Measurements from ENCODE around the gene PANX2.
"Not testable (repeated sequence)": the region's sequence is repeated elsewhere in the genome, so short reads cannot be mapped to it uniquely, and the experiment has no call there.

The PANX2 gene

DNA sequence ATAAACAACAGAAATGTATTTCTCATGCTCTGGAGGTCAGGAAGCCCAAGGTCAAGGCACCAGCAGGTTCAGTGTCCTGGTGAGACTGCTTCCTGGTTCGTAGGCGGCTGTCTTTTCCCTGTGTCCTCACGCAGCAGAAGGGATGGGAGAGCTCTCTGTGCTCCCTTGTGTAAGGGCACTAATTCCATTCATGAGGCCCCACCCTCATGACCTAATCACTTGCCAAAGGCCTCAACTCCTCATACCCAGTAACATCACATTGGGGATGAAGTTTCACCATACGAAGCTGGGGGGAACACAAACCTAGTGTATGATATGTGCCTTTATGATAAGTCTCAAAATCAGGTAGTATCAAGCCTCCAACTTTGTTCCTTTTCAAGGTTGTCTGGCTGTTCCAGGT, 38.6 kb upstream of the PANX2 start:
- H3K4me1 ChIP-seq: peaks cover 0 to 4% (median 0%) of the 10 kb centered on the region in 4 donors
- H3K27me3 ChIP-seq: peaks cover 0 to 7% of the 10 kb centered on the region in 2 donors
- intact Hi-C loops (cut with DNase I; ENCODE audit: low total_unique reads): no loop called here
- peak in 1 of 2 donors; percentile 4 for DNase-seq
- no peaks in the 10 kb centered on the region for H3K36me3 ChIP-seq
- TF ChIP-seq, protein P1, sequence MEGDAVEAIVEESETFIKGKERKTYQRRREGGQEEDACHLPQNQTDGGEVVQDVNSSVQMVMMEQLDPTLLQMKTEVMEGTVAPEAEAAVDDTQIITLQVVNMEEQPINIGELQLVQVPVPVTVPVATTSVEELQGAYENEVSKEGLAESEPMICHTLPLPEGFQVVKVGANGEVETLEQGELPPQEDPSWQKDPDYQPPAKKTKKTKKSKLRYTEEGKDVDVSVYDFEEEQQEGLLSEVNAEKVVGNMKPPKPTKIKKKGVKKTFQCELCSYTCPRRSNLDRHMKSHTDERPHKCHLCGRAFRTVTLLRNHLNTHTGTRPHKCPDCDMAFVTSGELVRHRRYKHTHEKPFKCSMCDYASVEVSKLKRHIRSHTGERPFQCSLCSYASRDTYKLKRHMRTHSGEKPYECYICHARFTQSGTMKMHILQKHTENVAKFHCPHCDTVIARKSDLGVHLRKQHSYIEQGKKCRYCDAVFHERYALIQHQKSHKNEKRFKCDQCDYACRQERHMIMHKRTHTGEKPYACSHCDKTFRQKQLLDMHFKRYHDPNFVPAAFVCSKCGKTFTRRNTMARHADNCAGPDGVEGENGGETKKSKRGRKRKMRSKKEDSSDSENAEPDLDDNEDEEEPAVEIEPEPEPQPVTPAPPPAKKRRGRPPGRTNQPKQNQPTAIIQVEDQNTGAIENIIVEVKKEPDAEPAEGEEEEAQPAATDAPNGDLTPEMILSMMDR (IDR thresholded peaks at IDR 0.05): no peak
- no peak overlapping the region for H3K4me3 ChIP-seq
- no peak overlapping the region for H3K27ac ChIP-seq
- peaks cover 0 to 2% (median 0%) of the 10 kb centered on the region in 3 donors for H3K9me3 ChIP-seq

GRCh38 chr22:50134481-50134880, 36.0 kb upstream of the PANX2 start:
- intact Hi-C loops (cut with DNase I; ENCODE audit: low total_unique reads): no loop called here
- Histone ChIP-seq H3K27ac (no peak overlapping the region), H3K27me3 (peaks cover 0 to 4% of the 10 kb centered on the region in 2 donors), H3K9me3 (peaks cover 0 to 2% (median 0%) of the 10 kb centered on the region in 3 donors), H3K36me3 (no peaks in the 10 kb centered on the region), H3K4me1 (peaks cover 0 to 4% (median 0%) of the 10 kb centered on the region in 4 donors), H3K4me3 (no peak overlapping the region)
- TF ChIP-seq, protein P1 (IDR thresholded peaks at IDR 0.05): no peak
- DNase-seq: peak in 1 of 2 donors; percentile 13

DNA sequence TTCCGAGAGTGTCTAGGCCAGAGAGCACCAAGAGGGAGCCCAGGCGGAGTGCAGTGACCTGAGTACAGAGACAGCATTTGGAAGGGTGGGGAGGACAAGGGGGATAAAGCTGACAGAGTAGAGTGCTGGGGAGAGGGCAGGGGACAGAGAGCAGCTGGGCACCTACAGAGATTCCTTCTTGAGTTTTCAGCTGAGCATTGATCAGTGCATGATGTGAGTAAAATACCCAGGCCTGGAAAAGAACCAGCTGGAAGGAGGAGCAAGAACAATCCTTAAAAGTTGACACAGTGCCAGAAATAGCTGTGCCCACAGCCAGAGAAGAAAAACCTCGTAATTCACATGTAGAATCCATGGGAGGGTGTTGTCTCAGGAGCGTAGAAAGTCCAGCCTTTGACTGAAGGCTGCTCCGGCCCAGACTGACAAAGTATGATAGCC, 33.9 kb upstream of the PANX2 start:
- Histone ChIP-seq H3K36me3 (no peaks in the 10 kb centered on the region), H3K4me1 (peaks cover 0 to 4% (median 0%) of the 10 kb centered on the region in 4 donors), H3K27me3 (peaks cover 0 to 5% of the 10 kb centered on the region in 2 donors), H3K27ac (no peak overlapping the region), H3K9me3 (peaks cover 0 to 2% (median 0%) of the 10 kb centered on the region in 3 donors), H3K4me3 (no peak overlapping the region)
- peak in 1 of 2 donors; percentile 51 for DNase-seq
- TF ChIP-seq, protein P1 (IDR thresholded peaks at IDR 0.05): no peak
- intact Hi-C loops (cut with DNase I; ENCODE audit: low total_unique reads): no loop called here

GRCh38 chr22:50137277-50137676, 33.3 kb upstream of the PANX2 start:
- intact Hi-C loops (cut with DNase I; ENCODE audit: low total_unique reads); H3K4me3 ChIP-seq; H3K4me1 ChIP-seq; H3K36me3 ChIP-seq; H3K9me3 ChIP-seq; H3K27ac ChIP-seq: not testable (repeated sequence)
- peak in 1 of 2 donors; percentile 16 for DNase-seq
- H3K27me3 ChIP-seq: peaks cover 0 to 12% of the 10 kb centered on the region in 2 donors

GRCh38 chr22:50138041-50138440, 32.5 kb upstream of the PANX2 start:
- H3K4me3 ChIP-seq: no peak overlapping the region
- intact Hi-C loops (cut with DNase I; ENCODE audit: low total_unique reads): no loop called here

DNA sequence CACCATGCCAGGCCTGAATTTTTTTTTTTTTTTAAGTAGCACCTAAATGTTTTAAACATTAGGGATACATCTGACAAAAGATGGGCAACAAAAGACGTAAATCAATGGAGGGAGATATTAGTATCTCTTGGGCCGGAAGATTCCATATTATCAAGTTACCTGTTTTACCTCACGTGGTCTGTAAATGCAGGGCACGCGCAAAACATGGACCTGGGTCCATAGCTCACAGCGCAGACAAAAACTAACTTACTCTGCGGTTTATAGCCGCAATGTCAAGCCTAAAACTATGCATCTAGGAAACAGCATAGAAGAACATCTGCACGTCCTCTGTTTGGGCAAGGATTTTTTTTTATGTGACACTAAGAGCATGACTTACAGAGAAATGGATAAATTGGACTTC, 31.5 kb upstream of the PANX2 start:
- TF ChIP-seq, protein P1 (IDR thresholded peaks at IDR 0.05): no peak
- no peak for DNase-seq
- H3K4me1 ChIP-seq: peaks cover 0 to 4% (median 0%) of the 10 kb centered on the region in 4 donors
- no peak overlapping the region for H3K4me3 ChIP-seq
- intact Hi-C loops (cut with DNase I; ENCODE audit: low total_unique reads): no loop called here
- peaks cover 0 to 23% of the 10 kb centered on the region in 2 donors for H3K27me3 ChIP-seq
- no peak overlapping the region for H3K27ac ChIP-seq
- no peaks in the 10 kb centered on the region for H3K9me3 ChIP-seq
- H3K36me3 ChIP-seq: no peaks in the 10 kb centered on the region

More at GRCh38 chr22:50138041-50138440, 32.5 kb upstream of the PANX2 start:
- H3K27me3 ChIP-seq: peaks cover 0 to 18% of the 10 kb centered on the region in 2 donors
- peak in 1 of 2 donors; percentile 10 for DNase-seq
- H3K9me3 ChIP-seq: no peaks in the 10 kb centered on the region
- no peaks in the 10 kb centered on the region for H3K36me3 ChIP-seq
- no peak overlapping the region for H3K27ac ChIP-seq
- TF ChIP-seq, protein P1 (IDR thresholded peaks at IDR 0.05): no peak
- H3K4me1 ChIP-seq: peaks cover 0 to 4% (median 0%) of the 10 kb centered on the region in 4 donors
